T-cell (primary cell): Measurements from ENCODE around the gene ITPR1. TPM values are rescaled to one million over a fixed set of nuclear protein-coding genes. Genes with fewer than 3 reads are reported as not detected.

Experiments used
- ATAC-seq, 4 experiments: fragments of 200-7000 bp in 3 of 4; fragments of 150-1000 bp in 1 of 4; cut with Tn5 transposase; replicated peaks in 1 of 4; 1 replicate in 3 of 4; 2 replicates in 1 of 4; pipeline ENCODE4 v1.10.0; 2021; ENCODE audit warnings: moderate library complexity in 3 of 4, mild to moderate bottlenecking in 2 of 4, moderate number of reproducible peaks in 1 of 4
- CTCF ChIA-PET, 2 donors: fragments of 300-600 bp; sonication (Branson Sonifier 250); formaldehyde crosslinking; loops; one replicate each; lab custom pipeline; 2022; ENCODE audit warnings: antibody characterized with exemption in 2 of 2; lab: Charles Lee
- POLR2A ChIA-PET, 2 donors: fragments of 300-600 bp; sonication (Branson Sonifier 250); formaldehyde crosslinking; loops; one replicate each; lab custom pipeline; 2022; ENCODE audit warnings: antibody characterized with exemption in 2 of 2; lab: Charles Lee
- DNase-seq, 35 experiments: peaks; one replicate each; pipeline versions ENCODE4 v3.0.0 to v3.0.0-alpha.2; 2013 to 2023
- H3K27ac ChIP-seq: one replicate; pipeline ENCODE4 v1.5.1; 2013; ENCODE audit warnings: low read length
- H3K27me3 ChIP-seq, 2 experiments: replicated peaks in 1 of 2; 1 replicate in 1 of 2; 2 replicates in 1 of 2; pipeline versions ENCODE4 v1.6.1 to v1.7.0; 2013; ENCODE audit warnings: low read length in 1 of 2, mixed read lengths in 1 of 2; ENCODE audit not compliant: control insufficient read depth in 2 of 2, insufficient read depth in 2 of 2; ENCODE audit errors: extremely low read depth in 1 of 2
- H3K36me3 ChIP-seq, 2 donors: 1 replicate in 1 of 2; 2 replicates in 1 of 2; pipeline versions ENCODE4 v1.6.1 to v1.7.0; 2013; ENCODE audit warnings: low read length in 1 of 2; ENCODE audit not compliant: control insufficient read depth in 2 of 2, insufficient read depth in 1 of 2; ENCODE audit errors: extremely low read depth in 1 of 2
- H3K4me1 ChIP-seq, 2 experiments: 1 replicate in 1 of 2; 2 replicates in 1 of 2; pipeline versions ENCODE4 v1.6.1 to v1.7.0; 2013; ENCODE audit warnings: low read length in 2 of 2, mixed read lengths in 1 of 2; ENCODE audit not compliant: insufficient read depth in 2 of 2, control insufficient read depth in 1 of 2; ENCODE audit errors: extremely low read depth in 1 of 2
- H3K4me3 ChIP-seq, 2 donors: 1 replicate in 1 of 2; 2 replicates in 1 of 2; pipeline versions ENCODE4 v1.5.1 to v1.7.0; 2013; ENCODE audit warnings: mild to moderate bottlenecking in 2 of 2, low read length in 1 of 2, moderate library complexity in 1 of 2; ENCODE audit not compliant: control insufficient read depth in 1 of 2; ENCODE audit errors: extremely low read depth in 1 of 2
- H3K9me3 ChIP-seq: 2 replicates; pipeline ENCODE4 v1.7.0; 2013
- H3K27ac Mint-ChIP-seq, 2 donors: one replicate each; pipeline ENCODE4 v1.8.0; 2020 to 2021; ENCODE audit warnings: mild to moderate bottlenecking in 2 of 2, mixed read lengths in 2 of 2
- H3K27me3 Mint-ChIP-seq, 2 donors: one replicate each; pipeline ENCODE4 v1.8.0; 2021 to 2022; ENCODE audit warnings: mixed read lengths in 2 of 2
- H3K36me3 Mint-ChIP-seq: one replicate; pipeline ENCODE4 v1.8.0; 2021; ENCODE audit warnings: mixed read lengths
- H3K4me1 Mint-ChIP-seq, 3 donors: one replicate each; pipeline ENCODE4 v1.8.0; 2020 to 2022; ENCODE audit warnings: mixed read lengths in 3 of 3, mild to moderate bottlenecking in 1 of 3
- H3K4me3 Mint-ChIP-seq, 3 donors: one replicate each; pipeline ENCODE4 v1.8.0; 2020 to 2022; ENCODE audit warnings: mild to moderate bottlenecking in 3 of 3, mixed read lengths in 3 of 3, moderate library complexity in 3 of 3
- H3K9me3 Mint-ChIP-seq, 3 donors: one replicate each; pipeline ENCODE4 v1.8.0; 2020 to 2022; ENCODE audit warnings: mixed read lengths in 3 of 3
- WGBS: methylation state at CpG from one replicate; pipeline ENCODE4 v1.1.5; 2013; ENCODE audit warnings: missing lambda C conversion rate; ENCODE audit not compliant: insufficient coverage; 5-methylcytosine and 5-hydroxymethylcytosine counted together
- total RNA-seq, 35 experiments: library from RNA in 6 of 35; stranded (reverse) in 6 of 35; fragments of 120-200 nt in 1 of 35; gene quantifications; one replicate each; pipeline versions ENCODE4 v1.2.1 to v1.2.4 and lab custom pipeline; 2013 to 2026

Gene ITPR1
- total RNA-seq, 5 donors from 2014 or later (not counting 1 experiment from before 2014, with no cell fraction given) = 53.8 to 105 (median 73.1) TPM

DNA sequence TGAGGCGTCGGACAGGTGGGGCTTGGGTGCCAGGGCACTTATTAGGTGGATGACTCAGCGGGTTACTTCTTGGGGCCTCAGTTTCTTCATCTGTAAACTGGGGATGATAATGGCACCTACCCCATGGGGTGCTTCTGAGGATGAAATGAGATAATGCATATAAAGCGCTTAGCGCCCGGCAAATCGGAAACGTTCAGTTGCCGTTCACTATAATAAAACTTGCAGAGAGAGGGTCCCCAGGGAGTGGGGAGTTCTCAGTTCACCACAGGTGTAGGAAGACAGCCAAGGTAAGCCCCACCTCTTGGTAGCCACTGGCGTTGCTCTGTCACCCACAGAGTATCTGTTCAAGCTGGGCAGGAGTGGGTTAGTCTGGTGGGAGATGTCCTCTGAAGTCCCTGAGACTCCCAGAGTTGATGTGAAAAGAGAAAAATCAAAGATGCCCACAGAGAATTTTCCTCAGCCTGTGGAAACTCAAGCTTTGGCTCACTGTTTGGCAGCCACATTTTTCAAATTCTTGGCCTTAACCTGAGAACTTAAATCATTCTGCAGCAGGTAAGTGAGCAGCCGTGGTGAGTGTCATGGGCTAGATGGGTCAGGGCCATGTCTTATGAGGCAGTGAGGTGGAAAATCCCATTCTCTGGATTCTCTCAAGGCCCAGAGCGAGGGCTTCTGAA lies 264.6 kb downstream of the ITPR1 start:
- H3K4me3 Mint-ChIP-seq = no peak overlapping the region
- Histone ChIP-seq H3K4me1 (no peaks in the 10 kb centered on the region), H3K36me3 (peaks cover 4 to 34% of the 10 kb centered on the region in 2 donors), H3K9me3 (no peaks in the 10 kb centered on the region), H3K4me3 (no peak overlapping the region), H3K27me3 (no peaks in the 10 kb centered on the region), H3K27ac (no peak overlapping the region)
- no peak for DNase-seq
- 98% methylated on average over 5 of the region's 12 CpGs for WGBS
- H3K27me3 Mint-ChIP-seq = no peaks in the 10 kb centered on the region
- peaks cover 0 to 13% (median 6%) of the 10 kb centered on the region in 3 donors for H3K4me1 Mint-ChIP-seq
- no peak for ATAC-seq
- no peak overlapping the region for H3K27ac Mint-ChIP-seq
- H3K9me3 Mint-ChIP-seq = peaks cover 0 to 3% (median 0%) of the 10 kb centered on the region in 3 donors
- CTCF ChIA-PET = no interaction called here
- peaks cover 80% of the 10 kb centered on the region for H3K36me3 Mint-ChIP-seq
- POLR2A ChIA-PET = no interaction called here

DNA sequence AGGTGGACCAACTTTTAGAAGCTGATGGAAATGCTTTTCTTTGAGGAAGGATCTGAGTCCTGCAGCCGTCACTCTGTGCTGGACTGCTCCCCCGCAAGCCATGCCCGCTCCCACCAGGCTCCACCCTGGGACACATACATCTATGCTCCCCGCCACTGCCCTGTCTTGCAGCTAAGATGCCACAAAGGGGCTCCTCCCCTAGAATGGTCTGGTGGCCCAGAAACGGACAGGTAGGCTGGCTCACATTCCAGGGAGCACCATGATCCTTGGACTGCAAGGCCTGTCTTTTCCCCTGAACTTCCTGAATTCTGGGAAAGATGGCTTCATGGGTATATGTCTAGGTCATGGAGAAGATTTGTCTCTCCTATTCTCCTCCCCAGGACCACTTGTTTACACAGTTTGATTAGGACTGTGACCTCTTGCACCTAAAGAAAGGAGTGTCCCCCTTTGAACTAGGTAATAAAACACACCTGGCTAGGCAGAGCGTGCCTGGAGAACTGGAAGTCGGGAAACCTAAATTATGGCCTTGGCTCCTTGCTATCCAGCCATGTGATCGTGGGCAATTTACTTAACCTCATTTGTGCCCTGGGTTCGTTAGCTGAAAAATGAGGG lies 265.2 kb downstream of the ITPR1 start:
- Histone ChIP-seq H3K27me3 (no peaks in the 10 kb centered on the region), H3K27ac (no peak overlapping the region), H3K4me3 (no peak overlapping the region), H3K4me1 (no peaks in the 10 kb centered on the region), H3K9me3 (no peaks in the 10 kb centered on the region), H3K36me3 (peaks cover 4 to 34% of the 10 kb centered on the region in 2 donors)
- 90% methylated on average over 4 of the region's 9 CpGs for WGBS
- Mint-ChIP-seq H3K4me3 (no peak overlapping the region), H3K27ac (no peak overlapping the region), H3K27me3 (no peaks in the 10 kb centered on the region), H3K9me3 (peaks cover 0 to 4% (median 0%) of the 10 kb centered on the region in 3 donors), H3K36me3 (peaks cover 79% of the 10 kb centered on the region), H3K4me1 (peaks cover 0 to 13% (median 6%) of the 10 kb centered on the region in 3 donors)
- no peak for DNase-seq
- POLR2A ChIA-PET = interaction anchor here in 1 of 2 donors (0.5 kb wide), 1 partner anchor 81 kb away, joined by 3 read pairs; no protein-coding TSS in a partner anchor
- no peak for ATAC-seq
- CTCF ChIA-PET = no interaction called here

GRCh38 chr3:4758957-4759656 lies 266.0 kb downstream of the ITPR1 start:
- no peaks in the 10 kb centered on the region for H3K27me3 ChIP-seq
- 90% methylated on average over 2 of the region's 8 CpGs for WGBS
- no peak overlapping the region for H3K27ac ChIP-seq
- H3K36me3 ChIP-seq = peaks cover 7 to 30% of the 10 kb centered on the region in 2 donors
- ChIA-PET CTCF (no interaction called here), POLR2A (interaction anchor here in 1 of 2 donors (0.5 to 0.6 kb wide), 2 partner anchors 80 to 267 kb away, joined by 3 read pairs; no protein-coding TSS in a partner anchor)
- Mint-ChIP-seq H3K4me3 (no peak overlapping the region), H3K36me3 (peaks cover 77% of the 10 kb centered on the region), H3K9me3 (peaks cover 0 to 4% (median 0%) of the 10 kb centered on the region in 3 donors), H3K4me1 (peaks cover 0 to 12% (median 6%) of the 10 kb centered on the region in 3 donors), H3K27ac (no peak overlapping the region), H3K27me3 (no peaks in the 10 kb centered on the region)
- H3K4me3 ChIP-seq = no peak overlapping the region
- H3K9me3 ChIP-seq = no peaks in the 10 kb centered on the region
- DNase-seq = no peak
- ATAC-seq = no peak
- no peaks in the 10 kb centered on the region for H3K4me1 ChIP-seq

DNA sequence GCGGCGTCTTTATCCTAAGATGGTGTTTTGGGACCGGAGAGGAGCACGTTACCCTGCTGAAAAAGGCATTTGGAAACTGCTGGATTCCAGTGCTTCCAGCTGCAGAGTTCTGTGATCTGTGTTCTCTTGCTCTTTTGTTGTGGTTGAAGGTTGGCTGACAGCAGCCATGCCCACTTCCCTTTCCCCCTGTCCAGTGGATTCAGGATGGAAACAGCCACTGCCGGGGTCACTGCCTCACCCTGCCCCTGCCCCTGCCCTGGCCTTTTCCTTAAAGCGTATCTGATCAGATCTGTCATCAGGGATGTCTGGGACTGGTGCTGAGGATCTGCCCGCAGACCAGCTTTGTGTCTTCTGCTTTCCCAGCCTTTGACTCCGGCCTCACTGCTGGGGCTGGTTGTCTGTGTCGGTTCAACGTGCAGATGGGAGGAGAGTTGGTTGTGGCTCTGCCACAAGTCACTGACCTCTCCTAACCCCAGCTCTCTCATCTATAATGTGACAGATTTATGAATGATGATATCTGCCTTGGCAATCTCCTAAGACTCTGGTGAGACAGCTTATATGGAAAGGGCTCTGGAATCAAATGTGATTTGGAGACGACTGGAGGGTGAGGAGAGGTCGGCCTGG lies 266.7 kb downstream of the ITPR1 start:
- H3K4me1 ChIP-seq = no peaks in the 10 kb centered on the region
- no peak overlapping the region for H3K4me3 Mint-ChIP-seq

GRCh38 chr3:4761759-4762158 lies 268.6 kb downstream of the ITPR1 start:
- Histone ChIP-seq H3K36me3 (peaks cover 7 to 25% of the 10 kb centered on the region in 2 donors), H3K9me3 (no peaks in the 10 kb centered on the region), H3K4me3 (no peak overlapping the region), H3K27me3 (no peaks in the 10 kb centered on the region), H3K27ac (no peak overlapping the region), H3K4me1 (no peaks in the 10 kb centered on the region)
- Mint-ChIP-seq H3K4me1 (peaks cover 0 to 4% (median 0%) of the 10 kb centered on the region in 3 donors), H3K36me3 (peaks cover 85% of the 10 kb centered on the region), H3K27ac (no peak overlapping the region), H3K4me3 (no peak overlapping the region), H3K9me3 (peaks cover 0 to 22% (median 3%) of the 10 kb centered on the region in 3 donors), H3K27me3 (no peaks in the 10 kb centered on the region)
- ChIA-PET CTCF (no interaction called here), POLR2A (no interaction called here)
- no peak for DNase-seq
- no peak for ATAC-seq
- 92% methylated on average over 2 of the region's 5 CpGs for WGBS

More for the DNA sequence above, 266.7 kb downstream of the ITPR1 start:
- peak overlapping the region in 1 of 2 donors; percentile 39 for H3K27ac Mint-ChIP-seq
- no peaks in the 10 kb centered on the region for H3K9me3 ChIP-seq
- DNase-seq = no peak
- H3K27ac ChIP-seq = no peak overlapping the region
- H3K4me1 Mint-ChIP-seq = peaks cover 0 to 7% (median 4%) of the 10 kb centered on the region in 3 donors
- H3K9me3 Mint-ChIP-seq = peaks cover 0 to 7% (median 0%) of the 10 kb centered on the region in 3 donors
- 83% methylated on average over 6 of the region's 12 CpGs for WGBS
- peaks cover 77% of the 10 kb centered on the region for H3K36me3 Mint-ChIP-seq
- ATAC-seq = no peak
- CTCF ChIA-PET = no interaction called here
- POLR2A ChIA-PET = interaction anchor here in 1 of 2 donors (0.6 kb wide), 1 partner anchor 266 kb away, joined by 3 read pairs; no protein-coding TSS in a partner anchor
- H3K36me3 ChIP-seq = peaks cover 7 to 30% of the 10 kb centered on the region in 2 donors
- H3K27me3 ChIP-seq = no peaks in the 10 kb centered on the region
- no peaks in the 10 kb centered on the region for H3K27me3 Mint-ChIP-seq
- H3K4me3 ChIP-seq = no peak overlapping the region
